K562 (cell line): ENCODE results near the gene SPIB. TPM values are rescaled to one million over a fixed set of nuclear protein-coding genes. Genes with fewer than 3 reads are reported as not detected.
A peak's percentile ranks its signal among the peaks of the same experiment; 100 is the strongest.

Experiments
- BCLAF1 ChIP-seq, 2 experiments: fragments of 450-650 bp in 1 of 2; IDR thresholded peaks; 2 replicates each; pipeline ENCODE4 v1.6.1; 2011 to 2017; ENCODE audit warnings: low read depth in 2 of 2, antibody characterized with exemption in 1 of 2, borderline replicate concordance in 1 of 2, low read length in 1 of 2, mild to moderate bottlenecking in 1 of 2, mixed read lengths in 1 of 2; ENCODE audit not compliant: control insufficient read depth in 1 of 2
- CCAR2 ChIP-seq: fragments of 200-400 bp; formaldehyde crosslinking; IDR thresholded peaks from 2 replicates; pipeline ENCODE4 v1.6.1; 2017; ENCODE audit warnings: mild to moderate bottlenecking, low read depth, low read length
- CREB1 ChIP-seq, 2 experiments: sonication (generic) in 1 of 2; formaldehyde crosslinking in 1 of 2; IDR thresholded peaks; 2 replicates each; pipeline versions ENCODE4 v1.6.1 to v1.8.0; 2012 to 2022; ENCODE audit warnings: inconsistent platforms in 1 of 2, mild to moderate bottlenecking in 1 of 2, missing genetic modification reagents in 1 of 2, moderate library complexity in 1 of 2
- HBP1 ChIP-seq: fragments of 450-650 bp; formaldehyde crosslinking; IDR thresholded peaks from 2 replicates; pipeline ENCODE4 v1.4.0; 2022; ENCODE audit warnings: missing genetic modification characterization
- SLC30A9 ChIP-seq: fragments of 250-450 bp; sonication (Bioruptor Pico); IDR thresholded peaks from 2 replicates; pipeline ENCODE4 v1.8.0; 2022; ENCODE audit warnings: mild to moderate bottlenecking, moderate library complexity
- STAT6 ChIP-seq: sonication (generic); formaldehyde crosslinking; IDR thresholded peaks from 2 replicates; pipeline ENCODE4 v1.8.1; 2023; ENCODE audit warnings: mild to moderate bottlenecking, missing genetic modification reagents
- TAL1 ChIP-seq: fragments of 450-650 bp; IDR thresholded peaks from 2 replicates; pipeline ENCODE4 v1.6.1; 2016; ENCODE audit warnings: mild to moderate bottlenecking
- XRCC3 ChIP-seq: fragments of 450-650 bp; IDR thresholded peaks from 2 replicates; pipeline ENCODE4 v1.6.1; 2017; ENCODE audit warnings: mild to moderate bottlenecking, moderate library complexity
- ZFPM2 ChIP-seq: fragments of 250-450 bp; sonication (Bioruptor Pico); IDR thresholded peaks from 2 replicates; pipeline ENCODE4 v1.5.1; 2022; ENCODE audit warnings: mild to moderate bottlenecking
- ZSCAN32 ChIP-seq: fragments of 450-650 bp; formaldehyde crosslinking; IDR thresholded peaks from 2 replicates; pipeline ENCODE4 v1.4.0; 2020; ENCODE audit warnings: mild to moderate bottlenecking, moderate library complexity
- polyA plus RNA-seq, 8 experiments: library from polyadenylated mRNA; depleted of rRNA in 4 of 8; stranded (reverse) in 5 of 8; unstranded in 3 of 8; fragments of >200 nt; fragmentation: Nextera tagmentation in 2 of 8; fragmentation: Illumina TruSeq in 1 of 8; extraction: Ambion mirVana in 2 of 8; extraction: Trizol in 1 of 8; gene quantifications; 2 replicates each; pipeline versions ENCODE4 v1.2.1 to v1.2.3, GENCODE V29; 2011 to 2014; ENCODE audit warnings: inconsistent platforms in 1 of 8, missing spikeins in 1 of 8
- total RNA-seq, 7 experiments: library from RNA; depleted of rRNA in 6 of 7; stranded (reverse); fragments of >200 nt in 6 of 7; fragmentation: Illumina TruSeq in 2 of 7; extraction: Trizol in 2 of 7; gene quantifications; 2 replicates each; pipeline versions ENCODE4 v1.2.1 to v1.2.3, GENCODE V29; 2011 to 2021; ENCODE audit warnings: low replicate concordance in 1 of 7
- TF ChIP-seq, protein P1 (sequence below): fragments of 250-450 bp; sonication (Bioruptor Pico); IDR thresholded peaks from 2 replicates; pipeline ENCODE4 v1.8.0; 2021; ENCODE audit warnings: moderate library complexity, mild to moderate bottlenecking, inconsistent platforms
- TF ChIP-seq, protein P2 (sequence below), 2 experiments: fragments of 450-650 bp; conservative IDR thresholded peaks; 2 replicates each; pipeline ENCODE4 v1.6.1; 2017; ENCODE audit warnings: mild to moderate bottlenecking in 2 of 2, moderate library complexity in 2 of 2
- TF ChIP-seq, protein P3 (sequence below): sonication (generic); formaldehyde crosslinking; IDR thresholded peaks from 2 replicates; pipeline ENCODE4 v1.8.0; 2022; ENCODE audit warnings: mild to moderate bottlenecking, missing genetic modification reagents

Gene SPIB
- total and polyA plus RNA-seq, 9 of the 15 experiments (the other 6 are each of a cell fraction or from before 2014, with no cell fraction given): 0.06 to 1.0 (median 0.43) TPM; not detected in 1

GRCh38 chr19:50376166-50377050, 42.3 kb upstream of the SPIB start, which contains the start of gene NR1H2 (continued):
- TF ChIP-seq BCLAF1 (IDR thresholded peaks at IDR 0.05; ENCODE audit: borderline replicate concordance in 1 of 2, control insufficient read depth in 1 of 2, low read depth in 2 of 2, low read length in 1 of 2): peak in 1 of 2 experiments; percentile 97; a peak in 2 of 4 replicates
- peak; percentile 3; the same call in 1 of the 2 replicates for TF ChIP-seq TAL1
- no peak for TF ChIP-seq XRCC3
- no peak for TF ChIP-seq CCAR2
- TF ChIP-seq, protein P1, sequence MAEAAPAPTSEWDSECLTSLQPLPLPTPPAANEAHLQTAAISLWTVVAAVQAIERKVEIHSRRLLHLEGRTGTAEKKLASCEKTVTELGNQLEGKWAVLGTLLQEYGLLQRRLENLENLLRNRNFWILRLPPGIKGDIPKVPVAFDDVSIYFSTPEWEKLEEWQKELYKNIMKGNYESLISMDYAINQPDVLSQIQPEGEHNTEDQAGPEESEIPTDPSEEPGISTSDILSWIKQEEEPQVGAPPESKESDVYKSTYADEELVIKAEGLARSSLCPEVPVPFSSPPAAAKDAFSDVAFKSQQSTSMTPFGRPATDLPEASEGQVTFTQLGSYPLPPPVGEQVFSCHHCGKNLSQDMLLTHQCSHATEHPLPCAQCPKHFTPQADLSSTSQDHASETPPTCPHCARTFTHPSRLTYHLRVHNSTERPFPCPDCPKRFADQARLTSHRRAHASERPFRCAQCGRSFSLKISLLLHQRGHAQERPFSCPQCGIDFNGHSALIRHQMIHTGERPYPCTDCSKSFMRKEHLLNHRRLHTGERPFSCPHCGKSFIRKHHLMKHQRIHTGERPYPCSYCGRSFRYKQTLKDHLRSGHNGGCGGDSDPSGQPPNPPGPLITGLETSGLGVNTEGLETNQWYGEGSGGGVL (CRISPR knock-in tag): no peak
- TF ChIP-seq ZSCAN32 (CRISPR knock-in tag): no peak
- no peak for TF ChIP-seq SLC30A9
- no peak for TF ChIP-seq STAT6 (CRISPR knock-in tag)
- TF ChIP-seq, protein P2, sequence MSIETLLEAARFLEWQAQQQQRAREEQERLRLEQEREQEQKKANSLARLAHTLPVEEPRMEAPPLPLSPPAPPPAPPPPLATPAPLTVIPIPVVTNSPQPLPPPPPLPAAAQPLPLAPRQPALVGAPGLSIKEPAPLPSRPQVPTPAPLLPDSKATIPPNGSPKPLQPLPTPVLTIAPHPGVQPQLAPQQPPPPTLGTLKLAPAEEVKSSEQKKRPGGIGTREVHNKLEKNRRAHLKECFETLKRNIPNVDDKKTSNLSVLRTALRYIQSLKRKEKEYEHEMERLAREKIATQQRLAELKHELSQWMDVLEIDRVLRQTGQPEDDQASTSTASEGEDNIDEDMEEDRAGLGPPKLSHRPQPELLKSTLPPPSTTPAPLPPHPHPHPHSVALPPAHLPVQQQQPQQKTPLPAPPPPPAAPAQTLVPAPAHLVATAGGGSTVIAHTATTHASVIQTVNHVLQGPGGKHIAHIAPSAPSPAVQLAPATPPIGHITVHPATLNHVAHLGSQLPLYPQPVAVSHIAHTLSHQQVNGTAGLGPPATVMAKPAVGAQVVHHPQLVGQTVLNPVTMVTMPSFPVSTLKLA (conservative IDR thresholded peaks at IDR 0.05): peak; percentile 74 to 89
- no peak for TF ChIP-seq ZFPM2 (CRISPR knock-in tag)
- TF ChIP-seq, protein P3, sequence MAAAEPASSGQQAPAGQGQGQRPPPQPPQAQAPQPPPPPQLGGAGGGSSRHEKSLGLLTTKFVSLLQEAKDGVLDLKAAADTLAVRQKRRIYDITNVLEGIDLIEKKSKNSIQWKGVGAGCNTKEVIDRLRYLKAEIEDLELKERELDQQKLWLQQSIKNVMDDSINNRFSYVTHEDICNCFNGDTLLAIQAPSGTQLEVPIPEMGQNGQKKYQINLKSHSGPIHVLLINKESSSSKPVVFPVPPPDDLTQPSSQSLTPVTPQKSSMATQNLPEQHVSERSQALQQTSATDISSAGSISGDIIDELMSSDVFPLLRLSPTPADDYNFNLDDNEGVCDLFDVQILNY (CRISPR knock-in tag): no peak
- peak; percentile 93 for TF ChIP-seq CREB1 (IDR thresholded peaks at IDR 0.05)
- peak; percentile 96 for TF ChIP-seq CREB1 (CRISPR knock-in tag; IDR thresholded peaks at IDR 0.05)
- no peak; the same call in 1 of the 2 replicates for TF ChIP-seq HBP1 (CRISPR knock-in tag)
